ENCODE results near the gene LDLR.
A peak's percentile ranks its signal among the peaks of the same experiment; 100 is the strongest.
"Not testable (repeated sequence)": the region's sequence is repeated elsewhere in the genome, so short reads cannot be mapped to it uniquely, and the experiment has no call there.

LDLR gene

DNA sequence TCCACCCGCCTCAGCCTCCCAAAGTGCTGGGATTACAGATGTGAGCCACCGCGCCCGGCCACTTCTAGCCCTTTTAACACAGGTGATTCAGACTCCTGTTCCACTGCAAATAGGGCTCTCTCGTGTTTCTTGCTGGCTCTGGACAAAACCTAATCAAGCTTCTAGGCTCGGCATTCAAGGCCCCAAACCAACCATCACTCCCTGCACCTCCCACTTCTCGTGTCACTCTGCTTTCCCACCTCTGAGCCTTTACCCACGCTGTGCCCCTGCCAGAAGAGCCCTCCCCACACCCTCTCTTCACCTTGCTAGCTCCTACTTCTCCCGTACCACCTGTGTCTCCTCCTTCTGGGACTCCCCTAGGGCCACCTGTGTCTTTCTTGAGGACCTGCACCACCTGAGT lies 88.3 kb downstream of the LDLR start:
- DNase-seq (ENCODE audit: low read depth), result no peak
- no peak overlapping the region for H3K4me3 ChIP-seq (ENCODE audit: control insufficient read depth, low read depth, low read length)
- TF ChIP-seq, protein P1, sequence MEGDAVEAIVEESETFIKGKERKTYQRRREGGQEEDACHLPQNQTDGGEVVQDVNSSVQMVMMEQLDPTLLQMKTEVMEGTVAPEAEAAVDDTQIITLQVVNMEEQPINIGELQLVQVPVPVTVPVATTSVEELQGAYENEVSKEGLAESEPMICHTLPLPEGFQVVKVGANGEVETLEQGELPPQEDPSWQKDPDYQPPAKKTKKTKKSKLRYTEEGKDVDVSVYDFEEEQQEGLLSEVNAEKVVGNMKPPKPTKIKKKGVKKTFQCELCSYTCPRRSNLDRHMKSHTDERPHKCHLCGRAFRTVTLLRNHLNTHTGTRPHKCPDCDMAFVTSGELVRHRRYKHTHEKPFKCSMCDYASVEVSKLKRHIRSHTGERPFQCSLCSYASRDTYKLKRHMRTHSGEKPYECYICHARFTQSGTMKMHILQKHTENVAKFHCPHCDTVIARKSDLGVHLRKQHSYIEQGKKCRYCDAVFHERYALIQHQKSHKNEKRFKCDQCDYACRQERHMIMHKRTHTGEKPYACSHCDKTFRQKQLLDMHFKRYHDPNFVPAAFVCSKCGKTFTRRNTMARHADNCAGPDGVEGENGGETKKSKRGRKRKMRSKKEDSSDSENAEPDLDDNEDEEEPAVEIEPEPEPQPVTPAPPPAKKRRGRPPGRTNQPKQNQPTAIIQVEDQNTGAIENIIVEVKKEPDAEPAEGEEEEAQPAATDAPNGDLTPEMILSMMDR (conservative IDR thresholded peaks at IDR 0.05; ENCODE audit: control insufficient read depth, insufficient read depth, low read depth, low read length), result no peak

- DNase-seq (ENCODE audit: low read depth); H3K4me3 ChIP-seq (ENCODE audit: control insufficient read depth, low read depth, low read length): not testable (repeated sequence)
Observed at GRCh38 chr19:11179145-11179465, 89.8 kb downstream of the LDLR start.

DNA sequence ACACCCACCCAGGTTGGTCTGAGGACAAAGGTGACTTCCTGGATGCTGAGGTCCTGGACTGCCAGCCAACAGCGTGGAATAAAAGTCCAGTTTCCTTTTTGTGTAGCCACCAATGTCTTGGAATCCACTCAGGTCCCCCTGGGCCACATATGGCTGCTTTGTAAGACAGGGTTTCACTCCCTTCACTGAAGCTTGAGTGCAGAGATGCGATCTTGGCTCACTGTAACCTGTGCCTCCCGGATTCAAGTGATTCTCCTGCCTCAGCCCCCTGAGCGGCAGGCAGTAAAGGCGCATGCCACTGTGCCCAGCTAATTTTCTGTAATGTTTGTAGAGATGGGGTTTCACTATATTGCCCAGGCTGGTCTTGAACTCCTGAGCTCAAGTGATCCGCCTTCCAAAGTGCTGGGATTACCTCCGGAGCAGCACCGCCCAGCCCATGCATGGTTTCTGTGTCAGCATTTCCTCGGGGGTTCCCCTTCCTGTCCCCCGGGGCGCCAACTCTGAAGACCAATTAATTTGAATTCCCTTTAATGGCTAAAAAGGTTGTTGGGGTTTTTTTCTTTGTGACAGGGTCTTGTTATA lies 90.5 kb downstream of the LDLR start:
- no peak for DNase-seq (ENCODE audit: low read depth)
- TF ChIP-seq, protein P1 (conservative IDR thresholded peaks at IDR 0.05; ENCODE audit: control insufficient read depth, insufficient read depth, low read depth, low read length), result no peak
- no peak overlapping the region for H3K4me3 ChIP-seq (ENCODE audit: control insufficient read depth, low read depth, low read length)

DNA sequence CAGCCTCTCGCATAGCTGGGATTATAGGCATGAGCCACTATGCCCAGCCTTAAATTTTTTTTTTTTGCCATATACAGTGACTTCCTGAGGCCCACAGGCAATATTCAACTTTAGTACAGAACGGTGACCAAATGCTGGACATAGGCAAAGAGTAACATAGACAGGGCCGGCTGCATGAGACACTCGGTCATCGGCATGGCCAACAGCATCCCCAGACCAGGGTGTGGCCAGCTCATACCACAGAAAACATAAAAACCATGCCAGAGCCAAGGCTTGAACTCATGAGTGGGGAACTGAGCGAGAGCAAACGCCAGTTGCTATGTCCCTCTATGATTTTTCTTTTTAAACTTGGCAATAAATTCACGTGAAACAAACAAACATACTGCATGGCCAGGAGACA lies 91.1 kb downstream of the LDLR start:
- TF ChIP-seq, protein P1 (conservative IDR thresholded peaks at IDR 0.05; ENCODE audit: control insufficient read depth, insufficient read depth, low read depth, low read length), result no peak
- peak; percentile 40 for DNase-seq (ENCODE audit: low read depth)
- H3K4me3 ChIP-seq (ENCODE audit: control insufficient read depth, low read depth, low read length), result no peak overlapping the region

DNA sequence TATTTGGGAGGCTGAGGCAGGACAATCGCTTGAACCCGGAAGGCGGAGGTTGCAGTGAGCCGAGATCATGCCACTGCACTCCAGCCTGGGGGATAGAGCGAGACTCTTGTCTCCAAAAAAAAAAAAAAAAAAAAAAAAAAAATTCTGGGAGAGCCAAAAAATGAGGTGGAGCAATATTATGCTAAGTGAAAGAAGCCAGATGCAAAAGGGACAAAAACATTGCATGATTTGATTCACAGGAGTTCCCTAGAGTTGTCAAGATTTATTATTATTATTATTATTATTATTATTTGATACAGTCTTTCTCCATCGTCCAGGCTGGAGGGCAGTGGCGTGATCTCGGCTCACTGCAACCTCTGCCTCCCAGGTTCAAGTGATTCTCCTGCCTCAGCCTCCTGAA lies 91.7 kb downstream of the LDLR start:
- not testable (repeated sequence) for DNase-seq (ENCODE audit: low read depth); H3K4me3 ChIP-seq (ENCODE audit: control insufficient read depth, low read depth, low read length)

- TF ChIP-seq, protein P1 (conservative IDR thresholded peaks at IDR 0.05; ENCODE audit: control insufficient read depth, insufficient read depth, low read depth, low read length), result no peak
- H3K4me3 ChIP-seq (ENCODE audit: control insufficient read depth, low read depth, low read length), result no peak overlapping the region
- no peak for DNase-seq (ENCODE audit: low read depth)
Observed at GRCh38 chr19:11181488-11181887, 92.2 kb downstream of the LDLR start.
